Panc1 (cell line): ENCODE data around the gene PFKFB3. TPM values are rescaled to one million over a fixed set of nuclear protein-coding genes. Genes with fewer than 3 reads are reported as not detected.

Experiments used
- ATAC-seq: fragments of 200-7000 bp; cut with Tn5 transposase; 2 replicates; pipeline ENCODE4 v1.9.1; 2020; ENCODE audit warnings: mild to moderate bottlenecking, moderate library complexity
- BruUV-seq: library from RNA; stranded (reverse); fragments of 400-500 nt; replicated peaks from 2 replicates; lab custom pipeline; 2021; lab: Mats Ljungman, UMichigan
- CTCF ChIA-PET: fragments of 300-600 bp; sonication (Branson Sonifier 250); formaldehyde crosslinking; loops from one replicate; lab custom pipeline; 2022; ENCODE audit warnings: antibody characterized with exemption; lab: Charles Lee
- POLR2A ChIA-PET: fragments of 300-600 bp; sonication (Branson Sonifier 250); formaldehyde crosslinking; loops from one replicate; lab custom pipeline; 2022; ENCODE audit warnings: antibody characterized with exemption; lab: Charles Lee
- DNase-seq: peaks from one replicate; pipeline ENCODE4 v3.0.0-alpha.2; 2010; ENCODE audit warnings: low read depth, low spot score
- H3K27ac ChIP-seq: 2 replicates; pipeline ENCODE4 v1.5.1; 2011; ENCODE audit warnings: mild to moderate bottlenecking, low read length, inconsistent platforms
- H3K27me3 ChIP-seq: fragments of 200-500 bp; sonication (Bioruptor generic); 2 replicates; pipeline ENCODE4 v1.6.0; 2014; ENCODE audit warnings: low read length, inconsistent platforms; ENCODE audit not compliant: control insufficient read depth, insufficient read depth
- H3K36me3 ChIP-seq: fragments of 200-500 bp; sonication (Bioruptor generic); 2 replicates; pipeline ENCODE4 v1.5.1; 2014; ENCODE audit warnings: inconsistent platforms, mild to moderate bottlenecking, low read length, moderate library complexity; ENCODE audit not compliant: control insufficient read depth, insufficient read depth
- H3K4me1 ChIP-seq: 2 replicates; pipeline ENCODE4 v1.5.1; 2011; ENCODE audit warnings: inconsistent platforms, mild to moderate bottlenecking, low read length, moderate library complexity; ENCODE audit not compliant: control insufficient read depth, insufficient read depth
- H3K4me3 ChIP-seq, 2 experiments: 2 replicates each; pipeline ENCODE4 v1.5.1; 2011 to 2012; ENCODE audit warnings: low read depth in 2 of 2, low read length in 2 of 2, mild to moderate bottlenecking in 2 of 2, inconsistent platforms in 1 of 2, moderate library complexity in 1 of 2
- H3K9me3 ChIP-seq: fragments of 200-500 bp; sonication (Bioruptor generic); 2 replicates; pipeline ENCODE4 v1.5.1; 2014; ENCODE audit warnings: low read depth, mild to moderate bottlenecking, inconsistent platforms, low read length, moderate library complexity; ENCODE audit not compliant: control insufficient read depth, insufficient read depth
- POLR2AphosphoS5 ChIP-seq: IDR thresholded peaks from 2 replicates; pipeline ENCODE4 v1.6.1; 2012; ENCODE audit warnings: mild to moderate bottlenecking, low read depth, low read length, moderate library complexity
- REST ChIP-seq, 2 experiments: IDR thresholded peaks; 2 replicates each; pipeline ENCODE4 v1.6.1; 2011 to 2012; ENCODE audit warnings: low read depth in 2 of 2, control low read depth in 1 of 2, low read length in 1 of 2, mild to moderate bottlenecking in 1 of 2, moderate library complexity in 1 of 2; ENCODE audit not compliant: insufficient read depth in 1 of 2
- SIN3A ChIP-seq: IDR thresholded peaks from 2 replicates; pipeline ENCODE4 v1.6.1; 2012; ENCODE audit warnings: low read depth, mild to moderate bottlenecking, low read length, moderate library complexity, borderline replicate concordance; ENCODE audit not compliant: insufficient read depth
- TCF7L2 ChIP-seq: IDR thresholded peaks from 2 replicates; pipeline ENCODE4 v1.6.1; 2011; ENCODE audit warnings: mild to moderate bottlenecking, low read depth, low read length, inconsistent platforms
- in situ Hi-C: cut with HindIII; loops from 2 replicates; pipeline ENCODE4 v1.10.0; 2016; ENCODE audit warnings: low sequenced_read_pairs, low pct_unique_long_range_greater_than_20kb
- intact Hi-C: fragments of 100-400 bp; cut with micrococcal nuclease; formaldehyde crosslinking; loops from one replicate; pipeline ENCODE4 v1.10.0; 2022; ENCODE audit not compliant: unreplicated experiment
- total RNA-seq: library from RNA; stranded (reverse); gene quantifications from one replicate; pipeline ENCODE4 v1.2.1, GENCODE V29; 2021; ENCODE audit not compliant: unreplicated experiment
- TF ChIP-seq, protein P1 (sequence below): fragments of 450-650 bp; IDR thresholded peaks from 2 replicates; pipeline ENCODE4 v1.5.1; 2017; ENCODE audit warnings: mild to moderate bottlenecking

Gene PFKFB3
- total RNA-seq, 1 experiment from 2014 or later, result 17.1 TPM

- H3K27me3 ChIP-seq, result no peaks in the 10 kb centered on the region
- H3K9me3 ChIP-seq, result no peaks in the 10 kb centered on the region
- no peak overlapping the region for H3K27ac ChIP-seq
- H3K4me1 ChIP-seq, result no peaks in the 10 kb centered on the region
- ATAC-seq (no peak), DNase-seq (no peak)
- intact Hi-C loops, result no loop called here
- in situ Hi-C loops, result no loop called here
- ChIA-PET POLR2A (no interaction called here), CTCF (no interaction called here)
- no peak overlapping the region for H3K4me3 ChIP-seq
- TF ChIP-seq, protein P1, sequence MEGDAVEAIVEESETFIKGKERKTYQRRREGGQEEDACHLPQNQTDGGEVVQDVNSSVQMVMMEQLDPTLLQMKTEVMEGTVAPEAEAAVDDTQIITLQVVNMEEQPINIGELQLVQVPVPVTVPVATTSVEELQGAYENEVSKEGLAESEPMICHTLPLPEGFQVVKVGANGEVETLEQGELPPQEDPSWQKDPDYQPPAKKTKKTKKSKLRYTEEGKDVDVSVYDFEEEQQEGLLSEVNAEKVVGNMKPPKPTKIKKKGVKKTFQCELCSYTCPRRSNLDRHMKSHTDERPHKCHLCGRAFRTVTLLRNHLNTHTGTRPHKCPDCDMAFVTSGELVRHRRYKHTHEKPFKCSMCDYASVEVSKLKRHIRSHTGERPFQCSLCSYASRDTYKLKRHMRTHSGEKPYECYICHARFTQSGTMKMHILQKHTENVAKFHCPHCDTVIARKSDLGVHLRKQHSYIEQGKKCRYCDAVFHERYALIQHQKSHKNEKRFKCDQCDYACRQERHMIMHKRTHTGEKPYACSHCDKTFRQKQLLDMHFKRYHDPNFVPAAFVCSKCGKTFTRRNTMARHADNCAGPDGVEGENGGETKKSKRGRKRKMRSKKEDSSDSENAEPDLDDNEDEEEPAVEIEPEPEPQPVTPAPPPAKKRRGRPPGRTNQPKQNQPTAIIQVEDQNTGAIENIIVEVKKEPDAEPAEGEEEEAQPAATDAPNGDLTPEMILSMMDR, result no peak
- TF ChIP-seq REST (IDR thresholded peaks at IDR 0.05; ENCODE audit: insufficient read depth in 1 of 2, low read depth in 2 of 2, low read length in 1 of 2), result no peak
- TF ChIP-seq TCF7L2, result no peak
- TF ChIP-seq SIN3A, result no peak
- no peak for TF ChIP-seq POLR2AphosphoS5
- no TSS peak for BruUV-seq
- H3K36me3 ChIP-seq, result no peaks in the 10 kb centered on the region; the same call in 1 of the 2 replicates
These were observed 25.3 kb downstream of the PFKFB3 start for GRCh38 chr10:6228010-6228511.

- in situ Hi-C loops, result no loop called here
- Histone ChIP-seq H3K27me3 (no peaks in the 10 kb centered on the region), H3K9me3 (no peaks in the 10 kb centered on the region), H3K4me3 (no peak overlapping the region), H3K27ac (no peak overlapping the region), H3K36me3 (no peaks in the 10 kb centered on the region; the same call in 1 of the 2 replicates), H3K4me1 (no peaks in the 10 kb centered on the region)
- ATAC-seq (no peak), DNase-seq (no peak)
- intact Hi-C loops, result no loop called here
- ChIA-PET CTCF (no interaction called here), POLR2A (no interaction called here)
- BruUV-seq, result no TSS peak
- TF ChIP-seq REST (IDR thresholded peaks at IDR 0.05; ENCODE audit: insufficient read depth in 1 of 2, low read depth in 2 of 2, low read length in 1 of 2), result no peak
- TF ChIP-seq, protein P1, result no peak
- TF ChIP-seq SIN3A, result no peak
- no peak for TF ChIP-seq POLR2AphosphoS5
These were observed 25.9 kb downstream of the PFKFB3 start for GRCh38 chr10:6228647-6229046.
